GM23338 (cell line): ENCODE measurements around the gene LRRC47. TPM values are rescaled to one million over a fixed set of nuclear protein-coding genes. Genes with fewer than 3 reads are reported as not detected.

Experiments used
- ATAC-seq: fragments of 200-7000 bp; cut with Tn5 transposase; 3 replicates; pipeline ENCODE4 v1.9.1; 2020
- DNase-seq: peaks from one replicate; pipeline ENCODE4 v3.0.0-alpha.2; 2015; ENCODE audit warnings: low spot score
- H2AFZ ChIP-seq: fragments of 200-600 bp; sonication (generic); 2 replicates; pipeline ENCODE4 v1.8.0; 2016; ENCODE audit warnings: antibody characterized with exemption, mild to moderate bottlenecking, moderate library complexity
- H3F3A ChIP-seq: fragments of 200-600 bp; sonication (generic); replicated peaks from 2 replicates; pipeline ENCODE4 v1.8.0; 2017; ENCODE audit warnings: antibody characterized with exemption, mixed run types, low read depth
- H3K27ac ChIP-seq: fragments of 200-600 bp; sonication (generic); 2 replicates; pipeline ENCODE4 v1.6.1; 2016; ENCODE audit warnings: low read depth
- H3K27me3 ChIP-seq: fragments of 200-600 bp; sonication (generic); 2 replicates; pipeline ENCODE4 v1.8.0; 2016; ENCODE audit warnings: mild to moderate bottlenecking, mixed run types, moderate library complexity; ENCODE audit not compliant: insufficient read depth
- H3K36me3 ChIP-seq: fragments of 200-600 bp; sonication (generic); 2 replicates; pipeline ENCODE4 v1.8.0; 2016; ENCODE audit warnings: mild to moderate bottlenecking; ENCODE audit not compliant: insufficient read depth
- H3K4me1 ChIP-seq: fragments of 200-600 bp; sonication (generic); 2 replicates; pipeline ENCODE4 v1.8.0; 2016; ENCODE audit warnings: mild to moderate bottlenecking, moderate library complexity; ENCODE audit not compliant: insufficient read depth
- H3K4me2 ChIP-seq: fragments of 200-600 bp; sonication (generic); 2 replicates; pipeline ENCODE4 v1.7.1; 2017; ENCODE audit warnings: mixed run types
- H3K4me3 ChIP-seq: fragments of 200-600 bp; sonication (generic); 2 replicates; pipeline ENCODE4 v1.6.1; 2016; ENCODE audit warnings: mixed run types
- H3K79me2 ChIP-seq: fragments of 200-600 bp; sonication (generic); replicated peaks from 2 replicates; pipeline ENCODE4 v1.8.0; 2017; ENCODE audit warnings: mild to moderate bottlenecking; ENCODE audit not compliant: insufficient read depth
- H3K9me2 ChIP-seq: fragments of 200-600 bp; sonication (generic); 2 replicates; pipeline ENCODE4 v1.8.0; 2017; ENCODE audit not compliant: insufficient read depth
- H4K20me1 ChIP-seq: fragments of 200-600 bp; sonication (generic); replicated peaks from 2 replicates; pipeline ENCODE4 v1.8.0; 2017; ENCODE audit warnings: mild to moderate bottlenecking; ENCODE audit not compliant: insufficient read depth
- H3K27ac Mint-ChIP-seq: 2 replicates; pipeline ENCODE4 v1.8.0; 2020; ENCODE audit warnings: inconsistent platforms, mild to moderate bottlenecking, moderate library complexity, mixed read lengths
- H3K27me3 Mint-ChIP-seq: 3 replicates; pipeline ENCODE4 v1.8.0; 2022; ENCODE audit warnings: low read depth, mild to moderate bottlenecking, moderate library complexity, mixed read lengths, inconsistent platforms; ENCODE audit not compliant: insufficient read depth, poor library complexity
- H3K36me3 Mint-ChIP-seq: 3 replicates; pipeline ENCODE4 v1.8.0; 2021; ENCODE audit warnings: low read depth, mild to moderate bottlenecking, inconsistent platforms, moderate library complexity, mixed read lengths
- H3K4me1 Mint-ChIP-seq: 3 replicates; pipeline ENCODE4 v1.8.0; 2020; ENCODE audit warnings: mild to moderate bottlenecking, inconsistent platforms, mixed read lengths
- H3K4me3 Mint-ChIP-seq: 3 replicates; pipeline ENCODE4 v1.8.0; 2021; ENCODE audit warnings: moderate library complexity, mild to moderate bottlenecking, inconsistent platforms, mixed read lengths
- H3K9me3 Mint-ChIP-seq: 3 replicates; pipeline ENCODE4 v1.8.0; 2020; ENCODE audit warnings: moderate library complexity, mild to moderate bottlenecking, inconsistent platforms, mixed read lengths
- ETS1 ChIP-seq: IDR thresholded peaks from 2 replicates; pipeline ENCODE4 v1.6.1; 2016; ENCODE audit warnings: antibody characterized with exemption
- EZH2 ChIP-seq: fragments of 200-600 bp; sonication (generic); IDR thresholded peaks from one replicate; pipeline ENCODE4 v1.8.0; 2017; ENCODE audit warnings: antibody characterized with exemption, mild to moderate bottlenecking, low read depth; ENCODE audit not compliant: unreplicated experiment
- EZH2phosphoT487 ChIP-seq: fragments of 200-600 bp; sonication (generic); IDR thresholded peaks from one replicate; pipeline ENCODE4 v1.8.1; 2018; ENCODE audit warnings: antibody characterized with exemption; ENCODE audit not compliant: unreplicated experiment
- NANOG ChIP-seq: IDR thresholded peaks from 2 replicates; pipeline ENCODE4 v1.6.1; 2016; ENCODE audit warnings: antibody characterized with exemption, borderline replicate concordance
- POLR2AphosphoS5 ChIP-seq: IDR thresholded peaks from 2 replicates; pipeline ENCODE4 v1.6.1; 2016; ENCODE audit warnings: antibody characterized with exemption, low read depth
- REST ChIP-seq: IDR thresholded peaks from one replicate; pipeline ENCODE4 v1.6.1; 2018; ENCODE audit warnings: antibody characterized with exemption; ENCODE audit not compliant: unreplicated experiment
- STAT1 ChIP-seq: IDR thresholded peaks from one replicate; pipeline ENCODE4 v1.6.1; 2016; ENCODE audit warnings: antibody characterized with exemption; ENCODE audit not compliant: unreplicated experiment
- ZNF114 ChIP-seq: fragments of 250-450 bp; sonication (Bioruptor Pico); IDR thresholded peaks from 2 replicates; pipeline ENCODE4 v1.5.0; 2020; ENCODE audit warnings: mild to moderate bottlenecking, moderate library complexity
- ZNF331 ChIP-seq: fragments of 250-450 bp; sonication (Bioruptor Pico); IDR thresholded peaks from 2 replicates; pipeline ENCODE4 v1.5.0; 2020; ENCODE audit warnings: low read depth, mild to moderate bottlenecking, moderate library complexity
- polyA plus RNA-seq: library from polyadenylated mRNA; unstranded; fragments of >200 nt; fragmentation: Nextera tagmentation; extraction: Ambion mirVana; gene quantifications from 2 replicates; pipeline ENCODE4 v1.2.1, GENCODE V29; 2016
- total RNA-seq: library from RNA; depleted of rRNA; stranded (reverse); fragments of >200 nt; shearing (Covaris generic); gene quantifications from 2 replicates; pipeline ENCODE4 v1.2.3, GENCODE V29; 2014
- TF ChIP-seq, protein P1 (sequence below), 2 experiments: fragments of 200-600 bp in 1 of 2; sonication (generic) in 1 of 2; conservative IDR thresholded peaks; 2 replicates each; pipeline versions ENCODE4 v1.5.1 to v1.6.1; 2016 to 2017; ENCODE audit warnings: antibody characterized with exemption in 2 of 2, low read depth in 2 of 2, mild to moderate bottlenecking in 2 of 2, moderate library complexity in 1 of 2
- TF ChIP-seq, protein P2 (sequence below): fragments of 250-450 bp; sonication (Bioruptor Pico); IDR thresholded peaks from 2 replicates; pipeline ENCODE4 v1.5.0; 2020; ENCODE audit warnings: mild to moderate bottlenecking, moderate library complexity

Gene LRRC47
- total and polyA plus RNA-seq, 2 experiments from 2014 or later: 15.8 to 76.8 TPM

GRCh38 chr1:3761296-3762010 is 34.8 kb downstream of the LRRC47 start:
- H3K36me3 ChIP-seq: no peaks in the 10 kb centered on the region
- H3K4me2 ChIP-seq: no peak overlapping the region
- H2AFZ ChIP-seq: no peak overlapping the region
- H3K79me2 ChIP-seq: no peaks in the 10 kb centered on the region
- TF ChIP-seq STAT1: no peak
- TF ChIP-seq EZH2: no peak
- no peak for TF ChIP-seq NANOG
- TF ChIP-seq, protein P1, sequence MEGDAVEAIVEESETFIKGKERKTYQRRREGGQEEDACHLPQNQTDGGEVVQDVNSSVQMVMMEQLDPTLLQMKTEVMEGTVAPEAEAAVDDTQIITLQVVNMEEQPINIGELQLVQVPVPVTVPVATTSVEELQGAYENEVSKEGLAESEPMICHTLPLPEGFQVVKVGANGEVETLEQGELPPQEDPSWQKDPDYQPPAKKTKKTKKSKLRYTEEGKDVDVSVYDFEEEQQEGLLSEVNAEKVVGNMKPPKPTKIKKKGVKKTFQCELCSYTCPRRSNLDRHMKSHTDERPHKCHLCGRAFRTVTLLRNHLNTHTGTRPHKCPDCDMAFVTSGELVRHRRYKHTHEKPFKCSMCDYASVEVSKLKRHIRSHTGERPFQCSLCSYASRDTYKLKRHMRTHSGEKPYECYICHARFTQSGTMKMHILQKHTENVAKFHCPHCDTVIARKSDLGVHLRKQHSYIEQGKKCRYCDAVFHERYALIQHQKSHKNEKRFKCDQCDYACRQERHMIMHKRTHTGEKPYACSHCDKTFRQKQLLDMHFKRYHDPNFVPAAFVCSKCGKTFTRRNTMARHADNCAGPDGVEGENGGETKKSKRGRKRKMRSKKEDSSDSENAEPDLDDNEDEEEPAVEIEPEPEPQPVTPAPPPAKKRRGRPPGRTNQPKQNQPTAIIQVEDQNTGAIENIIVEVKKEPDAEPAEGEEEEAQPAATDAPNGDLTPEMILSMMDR (conservative IDR thresholded peaks at IDR 0.05; ENCODE audit: low read depth in 2 of 2): no peak
- TF ChIP-seq ZNF114 (CRISPR knock-in tag): no peak
- TF ChIP-seq, protein P2, sequence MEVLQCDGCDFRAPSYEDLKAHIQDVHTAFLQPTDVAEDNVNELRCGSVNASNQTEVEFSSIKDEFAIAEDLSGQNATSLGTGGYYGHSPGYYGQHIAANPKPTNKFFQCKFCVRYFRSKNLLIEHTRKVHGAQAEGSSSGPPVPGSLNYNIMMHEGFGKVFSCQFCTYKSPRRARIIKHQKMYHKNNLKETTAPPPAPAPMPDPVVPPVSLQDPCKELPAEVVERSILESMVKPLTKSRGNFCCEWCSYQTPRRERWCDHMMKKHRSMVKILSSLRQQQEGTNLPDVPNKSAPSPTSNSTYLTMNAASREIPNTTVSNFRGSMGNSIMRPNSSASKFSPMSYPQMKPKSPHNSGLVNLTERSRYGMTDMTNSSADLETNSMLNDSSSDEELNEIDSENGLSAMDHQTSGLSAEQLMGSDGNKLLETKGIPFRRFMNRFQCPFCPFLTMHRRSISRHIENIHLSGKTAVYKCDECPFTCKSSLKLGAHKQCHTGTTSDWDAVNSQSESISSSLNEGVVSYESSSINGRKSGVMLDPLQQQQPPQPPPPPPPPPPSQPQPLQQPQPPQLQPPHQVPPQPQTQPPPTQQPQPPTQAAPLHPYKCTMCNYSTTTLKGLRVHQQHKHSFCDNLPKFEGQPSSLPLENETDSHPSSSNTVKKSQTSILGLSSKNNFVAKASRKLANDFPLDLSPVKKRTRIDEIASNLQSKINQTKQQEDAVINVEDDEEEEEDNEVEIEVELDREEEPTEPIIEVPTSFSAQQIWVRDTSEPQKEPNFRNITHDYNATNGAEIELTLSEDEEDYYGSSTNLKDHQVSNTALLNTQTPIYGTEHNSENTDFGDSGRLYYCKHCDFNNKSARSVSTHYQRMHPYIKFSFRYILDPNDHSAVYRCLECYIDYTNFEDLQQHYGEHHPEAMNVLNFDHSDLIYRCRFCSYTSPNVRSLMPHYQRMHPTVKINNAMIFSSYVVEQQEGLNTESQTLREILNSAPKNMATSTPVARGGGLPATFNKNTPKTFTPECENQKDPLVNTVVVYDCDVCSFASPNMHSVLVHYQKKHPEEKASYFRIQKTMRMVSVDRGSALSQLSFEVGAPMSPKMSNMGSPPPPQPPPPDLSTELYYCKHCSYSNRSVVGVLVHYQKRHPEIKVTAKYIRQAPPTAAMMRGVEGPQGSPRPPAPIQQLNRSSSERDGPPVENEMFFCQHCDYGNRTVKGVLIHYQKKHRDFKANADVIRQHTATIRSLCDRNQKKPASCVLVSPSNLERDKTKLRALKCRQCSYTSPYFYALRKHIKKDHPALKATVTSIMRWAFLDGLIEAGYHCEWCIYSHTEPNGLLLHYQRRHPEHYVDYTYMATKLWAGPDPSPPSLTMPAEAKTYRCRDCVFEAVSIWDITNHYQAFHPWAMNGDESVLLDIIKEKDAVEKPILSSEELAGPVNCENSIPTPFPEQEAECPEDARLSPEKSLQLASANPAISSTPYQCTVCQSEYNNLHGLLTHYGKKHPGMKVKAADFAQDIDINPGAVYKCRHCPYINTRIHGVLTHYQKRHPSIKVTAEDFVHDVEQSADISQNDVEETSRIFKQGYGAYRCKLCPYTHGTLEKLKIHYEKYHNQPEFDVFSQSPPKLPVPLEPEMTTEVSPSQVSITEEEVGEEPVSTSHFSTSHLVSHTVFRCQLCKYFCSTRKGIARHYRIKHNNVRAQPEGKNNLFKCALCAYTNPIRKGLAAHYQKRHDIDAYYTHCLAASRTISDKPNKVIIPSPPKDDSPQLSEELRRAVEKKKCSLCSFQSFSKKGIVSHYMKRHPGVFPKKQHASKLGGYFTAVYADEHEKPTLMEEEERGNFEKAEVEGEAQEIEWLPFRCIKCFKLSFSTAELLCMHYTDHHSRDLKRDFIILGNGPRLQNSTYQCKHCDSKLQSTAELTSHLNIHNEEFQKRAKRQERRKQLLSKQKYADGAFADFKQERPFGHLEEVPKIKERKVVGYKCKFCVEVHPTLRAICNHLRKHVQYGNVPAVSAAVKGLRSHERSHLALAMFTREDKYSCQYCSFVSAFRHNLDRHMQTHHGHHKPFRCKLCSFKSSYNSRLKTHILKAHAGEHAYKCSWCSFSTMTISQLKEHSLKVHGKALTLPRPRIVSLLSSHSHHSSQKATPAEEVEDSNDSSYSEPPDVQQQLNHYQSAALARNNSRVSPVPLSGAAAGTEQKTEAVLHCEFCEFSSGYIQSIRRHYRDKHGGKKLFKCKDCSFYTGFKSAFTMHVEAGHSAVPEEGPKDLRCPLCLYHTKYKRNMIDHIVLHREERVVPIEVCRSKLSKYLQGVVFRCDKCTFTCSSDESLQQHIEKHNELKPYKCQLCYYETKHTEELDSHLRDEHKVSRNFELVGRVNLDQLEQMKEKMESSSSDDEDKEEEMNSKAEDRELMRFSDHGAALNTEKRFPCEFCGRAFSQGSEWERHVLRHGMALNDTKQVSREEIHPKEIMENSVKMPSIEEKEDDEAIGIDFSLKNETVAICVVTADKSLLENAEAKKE (CRISPR knock-in tag): no peak
- no peak for TF ChIP-seq POLR2AphosphoS5
- TF ChIP-seq EZH2phosphoT487: no peak
- no peak for TF ChIP-seq REST
- no peak for TF ChIP-seq ZNF331 (CRISPR knock-in tag)
- TF ChIP-seq ETS1: no peak
- H3K9me3 Mint-ChIP-seq: peaks cover 10% of the 10 kb centered on the region
- no peaks in the 10 kb centered on the region for H3K27me3 ChIP-seq
- no peak overlapping the region for H3K27ac ChIP-seq
- no peak overlapping the region for H3K4me3 Mint-ChIP-seq
- ATAC-seq (no peak), DNase-seq (no peak)
- H3K27ac Mint-ChIP-seq: no peak overlapping the region; the same call in 1 of the 2 replicates
- H3K4me1 ChIP-seq: no peaks in the 10 kb centered on the region
- H3K36me3 Mint-ChIP-seq: peaks cover 6% of the 10 kb centered on the region; the same call in 1 of the 3 replicates
- H3K9me2 ChIP-seq: no peaks in the 10 kb centered on the region
- H3K4me1 Mint-ChIP-seq: peaks cover 3% of the 10 kb centered on the region; the same call in 2 of the 3 replicates
- H3F3A ChIP-seq: no peaks in the 10 kb centered on the region
- no peaks in the 10 kb centered on the region for H4K20me1 ChIP-seq
- H3K27me3 Mint-ChIP-seq: peaks cover 5% of the 10 kb centered on the region
- no peak overlapping the region for H3K4me3 ChIP-seq
